ENCODE measurements around the gene DUOXA2.

DUOXA2 gene

DNA sequence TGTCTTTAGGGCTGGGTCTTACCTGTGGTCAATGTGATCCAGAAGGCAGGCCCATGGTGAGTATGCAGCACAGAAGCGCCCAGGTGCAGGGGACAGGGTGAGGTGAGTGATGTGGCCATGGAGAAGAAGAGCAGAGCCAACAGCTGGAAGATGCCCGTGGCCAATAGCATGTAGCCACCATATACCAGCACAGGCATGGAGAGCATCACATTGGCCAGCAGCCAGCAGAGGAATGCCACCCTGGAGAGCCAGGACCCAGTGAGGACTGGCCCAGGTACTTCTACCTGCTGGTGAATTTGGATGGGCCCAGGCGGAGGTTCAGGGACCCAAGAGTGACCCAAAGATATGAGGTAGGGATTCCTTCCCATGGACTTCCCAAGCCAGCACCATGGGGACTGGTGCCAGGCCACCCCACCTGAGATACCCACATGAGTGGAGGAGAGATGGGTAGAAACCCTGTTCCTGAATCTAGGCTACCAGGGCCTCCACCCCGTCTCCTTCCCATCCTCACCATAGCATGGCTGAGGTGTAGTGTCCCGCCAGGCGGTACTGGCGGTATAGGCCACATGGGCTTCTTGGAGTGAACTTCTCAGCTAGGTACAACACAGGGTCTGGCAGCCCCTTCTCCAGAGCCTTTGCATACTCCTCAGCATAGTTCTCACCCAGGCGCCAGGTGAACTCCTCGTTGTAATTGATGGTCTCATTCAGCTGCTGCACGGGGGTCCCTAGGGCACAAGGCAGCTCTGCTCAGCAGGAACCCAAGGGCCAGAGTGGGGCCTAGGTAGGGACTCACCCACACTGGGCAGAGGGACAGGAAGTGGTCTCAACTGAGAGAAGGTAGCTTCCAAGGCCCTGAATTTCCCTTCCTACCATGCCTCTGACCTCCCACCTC, 6.2 kb downstream of the DUOXA2 start:
- H4K20me1 ChIP-seq (ENCODE audit: insufficient read depth) = no peaks in the 10 kb centered on the region
- no peaks in the 10 kb centered on the region for H3K4me1 ChIP-seq (ENCODE audit: low read depth, poor library complexity, severe bottlenecking)
- H3K79me2 ChIP-seq (ENCODE audit: insufficient read depth, low read depth) = no peaks in the 10 kb centered on the region
- H3K9ac ChIP-seq = no peak overlapping the region
- H3K27me3 ChIP-seq (ENCODE audit: insufficient read depth, low read depth) = peaks cover 1% of the 10 kb centered on the region; the same call in 1 of the 2 replicates
- TF ChIP-seq, protein P1, sequence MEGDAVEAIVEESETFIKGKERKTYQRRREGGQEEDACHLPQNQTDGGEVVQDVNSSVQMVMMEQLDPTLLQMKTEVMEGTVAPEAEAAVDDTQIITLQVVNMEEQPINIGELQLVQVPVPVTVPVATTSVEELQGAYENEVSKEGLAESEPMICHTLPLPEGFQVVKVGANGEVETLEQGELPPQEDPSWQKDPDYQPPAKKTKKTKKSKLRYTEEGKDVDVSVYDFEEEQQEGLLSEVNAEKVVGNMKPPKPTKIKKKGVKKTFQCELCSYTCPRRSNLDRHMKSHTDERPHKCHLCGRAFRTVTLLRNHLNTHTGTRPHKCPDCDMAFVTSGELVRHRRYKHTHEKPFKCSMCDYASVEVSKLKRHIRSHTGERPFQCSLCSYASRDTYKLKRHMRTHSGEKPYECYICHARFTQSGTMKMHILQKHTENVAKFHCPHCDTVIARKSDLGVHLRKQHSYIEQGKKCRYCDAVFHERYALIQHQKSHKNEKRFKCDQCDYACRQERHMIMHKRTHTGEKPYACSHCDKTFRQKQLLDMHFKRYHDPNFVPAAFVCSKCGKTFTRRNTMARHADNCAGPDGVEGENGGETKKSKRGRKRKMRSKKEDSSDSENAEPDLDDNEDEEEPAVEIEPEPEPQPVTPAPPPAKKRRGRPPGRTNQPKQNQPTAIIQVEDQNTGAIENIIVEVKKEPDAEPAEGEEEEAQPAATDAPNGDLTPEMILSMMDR (conservative IDR thresholded peaks at IDR 0.05; ENCODE audit: low read depth, low read length) = no peak
- H3K27ac ChIP-seq = no peak overlapping the region
- H3K4me3 ChIP-seq (IDR thresholded peaks at IDR 0.05; ENCODE audit: insufficient read depth, low read depth, low read length) = no peak overlapping the region
- H3K36me3 ChIP-seq (ENCODE audit: insufficient read depth) = no peaks in the 10 kb centered on the region
- no peak overlapping the region for H3K4me2 ChIP-seq
- H2AFZ ChIP-seq (ENCODE audit: low read depth) = no peak overlapping the region

DNA sequence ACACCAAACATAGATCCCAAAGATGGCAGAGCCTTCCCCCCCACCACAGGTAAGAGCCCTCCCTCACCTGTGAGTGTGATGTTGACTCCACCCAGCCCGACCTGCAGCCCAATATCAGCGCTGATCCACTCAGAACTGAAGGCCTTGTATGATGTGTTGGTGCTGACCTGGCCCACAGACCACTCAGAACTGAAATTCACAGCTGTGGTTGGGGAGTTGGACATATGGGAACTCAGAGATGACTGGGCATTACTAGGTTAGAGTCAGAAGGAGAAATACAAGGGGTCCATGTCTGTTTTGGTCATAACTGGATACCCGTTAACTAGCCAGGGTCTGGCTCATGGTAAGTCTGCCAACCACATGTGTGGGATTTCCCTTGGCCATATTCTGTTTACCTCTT, 6.9 kb downstream of the DUOXA2 start:
- no peak overlapping the region for H2AFZ ChIP-seq (ENCODE audit: low read depth)
- H3K27me3 ChIP-seq (ENCODE audit: insufficient read depth, low read depth) = no peaks in the 10 kb centered on the region
- H3K9ac ChIP-seq = no peak overlapping the region
- TF ChIP-seq, protein P1 (conservative IDR thresholded peaks at IDR 0.05; ENCODE audit: low read depth, low read length) = no peak
- H3K4me1 ChIP-seq (ENCODE audit: low read depth, poor library complexity, severe bottlenecking) = no peaks in the 10 kb centered on the region
- H3K79me2 ChIP-seq (ENCODE audit: insufficient read depth, low read depth) = no peaks in the 10 kb centered on the region
- H3K4me2 ChIP-seq = no peak overlapping the region
- no peaks in the 10 kb centered on the region for H4K20me1 ChIP-seq (ENCODE audit: insufficient read depth)
- H3K36me3 ChIP-seq (ENCODE audit: insufficient read depth) = no peaks in the 10 kb centered on the region
- no peak overlapping the region for H3K27ac ChIP-seq
- H3K4me3 ChIP-seq (IDR thresholded peaks at IDR 0.05; ENCODE audit: insufficient read depth, low read depth, low read length) = no peak overlapping the region

DNA sequence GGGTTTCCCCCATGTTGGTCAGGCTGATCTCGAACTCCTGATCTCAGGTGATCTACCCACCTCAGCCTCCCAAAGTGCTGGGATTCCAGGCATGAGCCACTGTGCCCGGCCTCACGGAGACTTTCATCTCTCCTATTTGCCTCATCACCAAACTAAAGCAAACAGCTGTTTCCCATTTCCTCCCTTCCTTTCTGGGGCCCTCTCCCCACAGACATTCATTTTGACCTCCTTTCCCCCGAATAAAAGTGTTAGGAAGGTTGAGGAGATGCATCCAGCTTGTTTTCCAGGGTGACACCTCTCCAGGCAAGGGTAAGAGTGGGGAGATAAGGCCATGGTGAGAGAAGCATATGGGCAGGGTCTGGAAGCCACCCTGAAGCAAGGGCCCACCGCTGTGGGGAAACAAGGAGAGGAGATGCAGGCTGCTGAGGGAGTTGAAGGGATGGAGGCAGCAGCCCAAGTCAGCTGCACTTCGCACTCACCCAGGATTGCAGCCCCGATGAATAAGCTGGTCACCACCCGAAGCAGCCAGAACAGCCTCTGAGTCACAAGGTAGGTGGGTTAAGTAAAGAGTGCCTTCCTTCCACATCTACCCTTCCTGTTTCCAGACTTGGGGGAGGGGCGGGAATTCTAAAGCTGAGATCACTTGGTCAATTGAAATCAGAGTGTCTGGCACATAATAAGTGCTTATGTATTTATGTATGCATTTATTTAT, 7.7 kb downstream of the DUOXA2 start:
- Histone ChIP-seq H3K9ac (no peak overlapping the region), H3K27me3 (ENCODE audit: insufficient read depth, low read depth) (no peaks in the 10 kb centered on the region), H3K4me1 (ENCODE audit: low read depth, poor library complexity, severe bottlenecking) (no peaks in the 10 kb centered on the region), H4K20me1 (ENCODE audit: insufficient read depth) (no peaks in the 10 kb centered on the region), H3K4me2 (no peak overlapping the region), H3K36me3 (ENCODE audit: insufficient read depth) (no peaks in the 10 kb centered on the region), H3K79me2 (ENCODE audit: insufficient read depth, low read depth) (no peaks in the 10 kb centered on the region), H3K27ac (no peak overlapping the region), H3K4me3 (IDR thresholded peaks at IDR 0.05; ENCODE audit: insufficient read depth, low read depth, low read length) (no peak overlapping the region), H2AFZ (ENCODE audit: low read depth) (no peak overlapping the region)
- TF ChIP-seq, protein P1 (conservative IDR thresholded peaks at IDR 0.05; ENCODE audit: low read depth, low read length) = no peak

DNA sequence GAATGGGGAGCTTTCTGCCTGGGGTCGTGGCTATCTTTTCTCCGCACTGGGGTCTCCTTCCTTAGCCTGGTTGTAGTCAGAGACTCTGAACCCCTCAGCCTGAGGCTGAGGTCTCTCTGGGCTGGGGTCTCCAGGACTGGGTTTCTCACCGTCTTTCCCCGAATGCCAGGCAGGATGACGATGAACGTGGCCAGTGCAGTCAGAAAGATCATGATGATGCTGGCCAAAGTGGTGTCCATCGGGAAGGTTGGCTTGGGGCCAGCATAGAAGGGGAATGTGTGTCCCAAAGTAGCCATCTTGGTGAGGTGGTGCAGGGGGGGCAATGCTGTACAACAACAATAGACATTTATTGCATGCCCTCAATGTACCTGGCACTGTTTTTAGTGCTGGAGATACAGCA, 8.6 kb downstream of the DUOXA2 start:
- Histone ChIP-seq H3K9ac (no peak overlapping the region), H3K4me2 (no peak overlapping the region), H3K27ac (no peak overlapping the region), H2AFZ (ENCODE audit: low read depth) (no peak overlapping the region), H4K20me1 (ENCODE audit: insufficient read depth) (no peaks in the 10 kb centered on the region), H3K36me3 (ENCODE audit: insufficient read depth) (no peaks in the 10 kb centered on the region), H3K79me2 (ENCODE audit: insufficient read depth, low read depth) (no peaks in the 10 kb centered on the region), H3K4me3 (IDR thresholded peaks at IDR 0.05; ENCODE audit: insufficient read depth, low read depth, low read length) (no peak overlapping the region), H3K27me3 (ENCODE audit: insufficient read depth, low read depth) (no peaks in the 10 kb centered on the region), H3K4me1 (ENCODE audit: low read depth, poor library complexity, severe bottlenecking) (no peaks in the 10 kb centered on the region)
- TF ChIP-seq, protein P1 (conservative IDR thresholded peaks at IDR 0.05; ENCODE audit: low read depth, low read length) = no peak
